ENCODE data around the gene MAP7D3.
"Not testable (repeated sequence)": the region's sequence is repeated elsewhere in the genome, so short reads cannot be mapped to it uniquely, and the experiment has no call there.

Gene MAP7D3

GRCh38 chrX:136251041-136251991 lies at the start of gene MAP7D3:
Gene MAP7D3 (minus strand): TSS chrX:136251400. CDS start chrX:136251358, 42 bp downstream.
- peak within 1 kb of the TSS; percentile 41 for H3K27ac ChIP-seq (ENCODE audit: low read length)

GRCh38 chrX:136300721-136301120 lies 49.5 kb upstream of the MAP7D3 start, which contains the start of gene ADGRG4:
Gene ADGRG4 (plus strand): TSS chrX:136300963. CDS start chrX:136308778, 7,815 bp downstream.
- H3K9ac ChIP-seq (ENCODE audit: low read length in 2 of 2); H3K27ac ChIP-seq (ENCODE audit: low read length); H3K4me3 ChIP-seq (ENCODE audit: low read length in 2 of 2); H3K36me3 ChIP-seq (ENCODE audit: control insufficient read depth in 2 of 2, insufficient read depth in 2 of 2, low read length in 2 of 2); H3K4me1 ChIP-seq (ENCODE audit: control insufficient read depth, insufficient read depth, low read length); H3K27me3 ChIP-seq (ENCODE audit: control insufficient read depth in 1 of 2, insufficient read depth in 2 of 2, low read length in 2 of 2); H3K9me3 ChIP-seq (ENCODE audit: control insufficient read depth in 2 of 2, low read length in 2 of 2): not testable (repeated sequence)

More at GRCh38 chrX:136251041-136251991, at the start of gene MAP7D3:
- Histone ChIP-seq H3K36me3 (ENCODE audit: control insufficient read depth in 2 of 2, insufficient read depth in 2 of 2, low read length in 2 of 2) (no peaks in the 10 kb centered on the region), H3K9ac (ENCODE audit: low read length in 2 of 2) (peak within 1 kb of the TSS; percentile 60 to 71), H3K4me1 (ENCODE audit: control insufficient read depth, insufficient read depth, low read length) (peaks cover 4% of the 10 kb centered on the region), H3K9me3 (ENCODE audit: control insufficient read depth in 2 of 2, low read length in 2 of 2) (no peaks in the 10 kb centered on the region), H3K4me3 (ENCODE audit: low read length in 2 of 2) (peak within 1 kb of the TSS; percentile 62 to 76), H3K27me3 (ENCODE audit: control insufficient read depth in 1 of 2, insufficient read depth in 2 of 2, low read length in 2 of 2) (peaks cover 0 to 11% of the 10 kb centered on the region in 2 donors)

- no peaks in the 10 kb centered on the region for H3K36me3 ChIP-seq (ENCODE audit: control insufficient read depth in 2 of 2, insufficient read depth in 2 of 2, low read length in 2 of 2)
- H3K9ac ChIP-seq (ENCODE audit: low read length in 2 of 2): no peak overlapping the region
- H3K27me3 ChIP-seq (ENCODE audit: control insufficient read depth in 1 of 2, insufficient read depth in 2 of 2, low read length in 2 of 2): peaks cover 0 to 5% of the 10 kb centered on the region in 2 donors
- H3K4me3 ChIP-seq (ENCODE audit: low read length in 2 of 2): no peak overlapping the region
- no peaks in the 10 kb centered on the region for H3K9me3 ChIP-seq (ENCODE audit: control insufficient read depth in 2 of 2, low read length in 2 of 2)
- H3K27ac ChIP-seq (ENCODE audit: low read length): no peak overlapping the region
- H3K4me1 ChIP-seq (ENCODE audit: control insufficient read depth, insufficient read depth, low read length): no peaks in the 10 kb centered on the region
These were observed 44.2 kb upstream of the MAP7D3 start for GRCh38 chrX:136295380-136295779.

GRCh38 chrX:136292656-136293055 lies 41.5 kb upstream of the MAP7D3 start:
- H3K9me3 ChIP-seq (ENCODE audit: control insufficient read depth in 2 of 2, low read length in 2 of 2): no peaks in the 10 kb centered on the region
- no peak overlapping the region for H3K27ac ChIP-seq (ENCODE audit: low read length)
- H3K4me3 ChIP-seq (ENCODE audit: low read length in 2 of 2): no peak overlapping the region
- H3K4me1 ChIP-seq (ENCODE audit: control insufficient read depth, insufficient read depth, low read length): no peaks in the 10 kb centered on the region
- peaks cover 0 to 7% of the 10 kb centered on the region in 2 donors for H3K27me3 ChIP-seq (ENCODE audit: control insufficient read depth in 1 of 2, insufficient read depth in 2 of 2, low read length in 2 of 2)
- H3K36me3 ChIP-seq (ENCODE audit: control insufficient read depth in 2 of 2, insufficient read depth in 2 of 2, low read length in 2 of 2): no peaks in the 10 kb centered on the region
- no peak overlapping the region for H3K9ac ChIP-seq (ENCODE audit: low read length in 2 of 2)

GRCh38 chrX:136291824-136292223 lies 40.6 kb upstream of the MAP7D3 start:
- Histone ChIP-seq H3K9me3 (ENCODE audit: control insufficient read depth in 2 of 2, low read length in 2 of 2) (no peaks in the 10 kb centered on the region), H3K4me3 (ENCODE audit: low read length in 2 of 2) (no peak overlapping the region), H3K27ac (ENCODE audit: low read length) (no peak overlapping the region), H3K9ac (ENCODE audit: low read length in 2 of 2) (no peak overlapping the region), H3K27me3 (ENCODE audit: control insufficient read depth in 1 of 2, insufficient read depth in 2 of 2, low read length in 2 of 2) (peaks cover 0 to 7% of the 10 kb centered on the region in 2 donors), H3K36me3 (ENCODE audit: control insufficient read depth in 2 of 2, insufficient read depth in 2 of 2, low read length in 2 of 2) (no peaks in the 10 kb centered on the region), H3K4me1 (ENCODE audit: control insufficient read depth, insufficient read depth, low read length) (no peaks in the 10 kb centered on the region)

GRCh38 chrX:136286375-136286774 lies 35.2 kb upstream of the MAP7D3 start:
- H3K9ac ChIP-seq (ENCODE audit: low read length in 2 of 2); H3K27ac ChIP-seq (ENCODE audit: low read length); H3K9me3 ChIP-seq (ENCODE audit: control insufficient read depth in 2 of 2, low read length in 2 of 2); H3K27me3 ChIP-seq (ENCODE audit: control insufficient read depth in 1 of 2, insufficient read depth in 2 of 2, low read length in 2 of 2); H3K4me1 ChIP-seq (ENCODE audit: control insufficient read depth, insufficient read depth, low read length); H3K4me3 ChIP-seq (ENCODE audit: low read length in 2 of 2); H3K36me3 ChIP-seq (ENCODE audit: control insufficient read depth in 2 of 2, insufficient read depth in 2 of 2, low read length in 2 of 2): not testable (repeated sequence)

GRCh38 chrX:136275553-136275952 lies 24.4 kb upstream of the MAP7D3 start:
- Histone ChIP-seq H3K4me3 (ENCODE audit: low read length in 2 of 2) (no peak overlapping the region), H3K9ac (ENCODE audit: low read length in 2 of 2) (no peak overlapping the region), H3K4me1 (ENCODE audit: control insufficient read depth, insufficient read depth, low read length) (no peaks in the 10 kb centered on the region), H3K27ac (ENCODE audit: low read length) (no peak overlapping the region), H3K36me3 (ENCODE audit: control insufficient read depth in 2 of 2, insufficient read depth in 2 of 2, low read length in 2 of 2) (no peaks in the 10 kb centered on the region), H3K27me3 (ENCODE audit: control insufficient read depth in 1 of 2, insufficient read depth in 2 of 2, low read length in 2 of 2) (peaks cover 0 to 18% of the 10 kb centered on the region in 2 donors), H3K9me3 (ENCODE audit: control insufficient read depth in 2 of 2, low read length in 2 of 2) (no peaks in the 10 kb centered on the region)

GRCh38 chrX:136273986-136274385 lies 22.8 kb upstream of the MAP7D3 start:
- no peak overlapping the region for H3K27ac ChIP-seq (ENCODE audit: low read length)
- H3K9me3 ChIP-seq (ENCODE audit: control insufficient read depth in 2 of 2, low read length in 2 of 2): no peaks in the 10 kb centered on the region
- H3K4me1 ChIP-seq (ENCODE audit: control insufficient read depth, insufficient read depth, low read length): no peaks in the 10 kb centered on the region

GRCh38 chrX:136272325-136272724 lies 21.1 kb upstream of the MAP7D3 start:
- Histone ChIP-seq H3K4me1 (ENCODE audit: control insufficient read depth, insufficient read depth, low read length) (no peaks in the 10 kb centered on the region), H3K27me3 (ENCODE audit: control insufficient read depth in 1 of 2, insufficient read depth in 2 of 2, low read length in 2 of 2) (peaks cover 0 to 2% of the 10 kb centered on the region in 2 donors), H3K4me3 (ENCODE audit: low read length in 2 of 2) (no peak overlapping the region), H3K9ac (ENCODE audit: low read length in 2 of 2) (no peak overlapping the region), H3K9me3 (ENCODE audit: control insufficient read depth in 2 of 2, low read length in 2 of 2) (no peaks in the 10 kb centered on the region), H3K36me3 (ENCODE audit: control insufficient read depth in 2 of 2, insufficient read depth in 2 of 2, low read length in 2 of 2) (no peaks in the 10 kb centered on the region), H3K27ac (ENCODE audit: low read length) (no peak overlapping the region)

More at GRCh38 chrX:136273986-136274385, 22.8 kb upstream of the MAP7D3 start:
- Histone ChIP-seq H3K27me3 (ENCODE audit: control insufficient read depth in 1 of 2, insufficient read depth in 2 of 2, low read length in 2 of 2) (peaks cover 0 to 8% of the 10 kb centered on the region in 2 donors), H3K36me3 (ENCODE audit: control insufficient read depth in 2 of 2, insufficient read depth in 2 of 2, low read length in 2 of 2) (no peaks in the 10 kb centered on the region), H3K9ac (ENCODE audit: low read length in 2 of 2) (no peak overlapping the region), H3K4me3 (ENCODE audit: low read length in 2 of 2) (no peak overlapping the region)

- Histone ChIP-seq H3K27ac (ENCODE audit: low read length) (no peak overlapping the region), H3K4me1 (ENCODE audit: control insufficient read depth, insufficient read depth, low read length) (no peaks in the 10 kb centered on the region), H3K36me3 (ENCODE audit: control insufficient read depth in 2 of 2, insufficient read depth in 2 of 2, low read length in 2 of 2) (no peaks in the 10 kb centered on the region), H3K9me3 (ENCODE audit: control insufficient read depth in 2 of 2, low read length in 2 of 2) (no peaks in the 10 kb centered on the region), H3K27me3 (ENCODE audit: control insufficient read depth in 1 of 2, insufficient read depth in 2 of 2, low read length in 2 of 2) (peaks cover 0 to 2% of the 10 kb centered on the region in 2 donors), H3K9ac (ENCODE audit: low read length in 2 of 2) (no peak overlapping the region), H3K4me3 (ENCODE audit: low read length in 2 of 2) (no peak overlapping the region)
These were observed 20.1 kb upstream of the MAP7D3 start for GRCh38 chrX:136271300-136271699.

- H3K4me3 ChIP-seq (ENCODE audit: low read length in 2 of 2): no peak overlapping the region
- H3K4me1 ChIP-seq (ENCODE audit: control insufficient read depth, insufficient read depth, low read length): no peaks in the 10 kb centered on the region
These were observed 18.7 kb upstream of the MAP7D3 start for GRCh38 chrX:136269921-136270320.

More at GRCh38 chrX:136269921-136270320, 18.7 kb upstream of the MAP7D3 start:
- H3K9ac ChIP-seq (ENCODE audit: low read length in 2 of 2): no peak overlapping the region
- H3K36me3 ChIP-seq (ENCODE audit: control insufficient read depth in 2 of 2, insufficient read depth in 2 of 2, low read length in 2 of 2): no peaks in the 10 kb centered on the region
- no peak overlapping the region for H3K27ac ChIP-seq (ENCODE audit: low read length)
- peaks cover 0 to 2% of the 10 kb centered on the region in 2 donors for H3K27me3 ChIP-seq (ENCODE audit: control insufficient read depth in 1 of 2, insufficient read depth in 2 of 2, low read length in 2 of 2)
- H3K9me3 ChIP-seq (ENCODE audit: control insufficient read depth in 2 of 2, low read length in 2 of 2): no peaks in the 10 kb centered on the region

All from stomach smooth muscle (tissue), 2 donors.